Caki2 (cell line): ENCODE data around the gene VRK3. TPM values are rescaled to one million over a fixed set of nuclear protein-coding genes. Genes with fewer than 3 reads are reported as not detected.
A peak's percentile ranks its signal among the peaks of the same experiment; 100 is the strongest.
"Not testable (repeated sequence)": the region's sequence is repeated elsewhere in the genome, so short reads cannot be mapped to it uniquely, and the experiment has no call there.

Experiments used
- DNase-seq: peaks from one replicate; pipeline ENCODE4 v3.0.0-alpha.2; 2015; ENCODE audit warnings: low read depth
- in situ Hi-C: cut with HindIII; loops from 2 replicates; pipeline ENCODE4 v1.10.0; 2016; ENCODE audit warnings: low sequenced_read_pairs, low pct_unique_long_range_greater_than_20kb, mixed read lengths
- total RNA-seq: library from RNA; depleted of rRNA; stranded (reverse); fragments of >200 nt; shearing (Covaris generic); gene quantifications from 2 replicates; pipeline ENCODE4 v1.2.3, GENCODE V29; 2014; ENCODE audit warnings: low replicate concordance

The VRK3 gene
- total RNA-seq, 1 experiment from 2014 or later, result 50.6 TPM

- DNase-seq, result no peak
- in situ Hi-C loops, result no loop called here
Measured at GRCh38 chr19:49950590-49950948, 74.6 kb downstream of the VRK3 start.

DNA sequence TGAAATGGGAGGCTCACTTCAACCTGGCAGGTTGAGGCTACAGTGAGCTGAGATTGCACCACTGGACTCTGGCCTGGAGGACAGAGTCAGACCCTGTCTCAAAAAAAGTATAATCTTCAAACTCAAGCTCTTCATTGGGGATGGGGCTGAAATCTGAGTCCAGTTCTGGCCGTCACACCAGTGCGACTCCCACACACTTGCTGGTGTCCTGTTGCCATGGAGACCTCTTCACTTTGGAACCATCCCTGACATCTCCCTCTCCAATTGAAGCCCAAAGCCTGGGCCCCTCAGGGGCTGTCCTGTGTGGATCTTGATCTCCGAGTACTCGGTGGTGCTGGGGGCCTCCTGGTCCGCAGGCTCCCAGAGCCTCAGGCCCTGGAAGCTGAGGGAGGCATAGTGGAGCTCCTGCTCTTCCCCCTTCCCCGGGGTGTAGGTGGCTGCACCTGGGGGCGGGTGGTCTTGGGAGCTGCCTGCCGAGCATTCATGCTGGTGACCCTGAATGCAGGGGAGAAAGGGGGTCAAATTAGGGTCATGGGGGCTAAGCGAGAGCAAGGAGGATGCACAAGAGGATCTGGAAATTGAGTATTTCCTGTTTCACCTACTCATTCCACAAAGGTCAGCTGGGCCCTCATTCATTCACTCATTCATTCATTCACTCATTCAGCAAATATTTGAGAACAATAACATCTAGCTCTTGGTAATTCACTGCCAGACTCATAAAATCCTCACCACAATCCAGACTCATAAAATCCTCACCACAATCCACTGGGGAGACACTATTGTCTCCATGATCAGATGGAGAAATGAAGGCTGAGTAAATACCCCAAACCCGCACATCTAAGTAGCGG, 75.2 kb downstream of the VRK3 start:
- DNase-seq, result no peak

DNA sequence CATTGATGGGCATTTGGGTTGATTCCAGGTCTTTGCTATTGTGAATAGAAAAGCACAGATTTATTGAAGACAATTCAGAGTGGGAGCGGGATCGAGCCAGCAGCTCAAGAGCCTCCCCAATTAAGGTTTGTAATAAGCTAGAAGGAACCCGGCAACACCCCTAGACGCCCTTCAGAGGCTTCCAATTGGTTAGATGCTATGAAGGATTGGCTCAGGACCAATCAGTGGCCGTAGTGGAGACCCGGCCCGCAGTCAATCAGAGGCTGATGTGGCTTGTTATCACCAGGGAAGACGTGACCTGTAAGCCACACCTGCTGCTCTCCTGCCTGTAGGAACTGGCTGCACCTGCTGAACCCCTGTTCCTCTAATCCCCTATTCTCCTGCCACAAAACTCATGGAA, 78.8 kb downstream of the VRK3 start:
- no peak for DNase-seq
- in situ Hi-C loops, result no loop called here

More for the DNA sequence above, 75.2 kb downstream of the VRK3 start:
- in situ Hi-C loops, result no loop called here

- in situ Hi-C loops, DNase-seq: not testable (repeated sequence)
Measured at GRCh38 chr19:49944567-49944966, 80.6 kb downstream of the VRK3 start.

DNA sequence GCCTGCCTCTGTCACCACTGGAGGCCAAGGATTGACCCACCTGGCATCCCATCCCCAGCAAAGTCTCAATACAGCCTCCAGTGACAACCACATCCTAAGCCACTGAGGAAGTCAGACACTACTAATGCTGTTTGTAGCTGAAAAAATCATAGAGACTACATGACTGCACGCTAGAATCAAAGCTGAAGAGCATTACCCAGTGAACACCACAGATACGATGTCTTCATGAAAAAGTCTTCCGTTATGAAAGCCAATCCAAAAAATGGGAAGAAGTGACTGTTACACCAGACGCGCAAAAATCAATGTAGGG, 84.7 kb downstream of the VRK3 start:
- DNase-seq, result no peak
- in situ Hi-C loops, result no loop called here

DNA sequence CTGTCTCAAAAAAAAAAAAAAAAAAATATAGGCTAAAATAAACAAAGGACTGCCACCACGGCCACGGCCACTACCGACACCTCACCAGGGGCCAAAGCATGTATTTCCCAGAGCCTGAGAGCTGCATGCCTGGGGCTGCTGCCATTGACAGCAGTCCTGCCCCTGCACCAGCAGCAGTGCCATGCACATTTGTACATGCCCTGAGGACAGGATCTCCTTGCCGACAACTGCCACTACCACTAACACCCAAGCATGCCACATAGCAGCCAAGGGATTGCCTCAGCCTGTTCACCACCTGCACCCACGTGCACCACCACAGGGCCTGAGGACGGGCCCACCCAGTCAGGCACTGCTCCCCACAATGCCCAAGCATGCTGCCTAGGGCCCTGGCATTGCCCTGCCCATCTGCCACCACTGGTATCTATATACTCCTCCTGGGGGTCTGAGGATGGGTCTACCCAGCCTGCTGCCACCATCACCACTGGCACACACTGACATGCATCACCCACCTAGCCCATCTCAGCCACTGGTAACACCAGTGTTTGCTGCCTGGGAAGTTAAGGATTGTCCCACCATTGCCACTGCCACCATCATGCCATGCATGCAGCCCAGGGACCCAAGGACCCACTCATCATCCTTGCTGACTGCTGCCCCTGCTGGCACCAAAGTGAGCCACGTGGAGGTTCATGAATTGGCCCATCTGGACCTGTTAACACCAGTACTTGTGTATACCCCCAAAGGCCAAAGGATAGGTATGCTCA, 85.3 kb downstream of the VRK3 start:
- DNase-seq, result no peak
- in situ Hi-C loops, result no loop called here

DNA sequence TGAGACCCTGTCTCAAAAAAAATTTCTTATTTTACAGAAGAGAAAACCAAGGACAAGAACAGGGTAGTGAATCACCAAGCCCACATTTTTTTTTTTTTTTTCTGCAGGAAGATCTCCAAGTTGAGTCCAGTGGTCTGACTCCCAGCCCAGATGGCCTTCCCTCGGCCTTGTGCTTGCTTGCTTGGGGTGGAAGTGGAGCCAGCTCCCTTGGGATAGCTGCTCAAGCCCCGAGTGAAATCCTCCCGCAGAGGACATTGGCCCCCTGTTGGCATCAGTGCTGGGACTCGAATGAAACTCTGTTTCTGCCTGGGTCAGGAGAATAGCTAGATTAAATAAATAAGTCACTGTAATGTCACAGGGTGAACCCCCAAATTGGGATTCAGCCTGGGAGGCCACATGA, 86.5 kb downstream of the VRK3 start:
- in situ Hi-C loops, result no loop called here
- DNase-seq, result no peak

- peak; percentile 66 for DNase-seq
- in situ Hi-C loops, result no loop called here
Measured at GRCh38 chr19:49937750-49938381, 87.3 kb downstream of the VRK3 start.

DNA sequence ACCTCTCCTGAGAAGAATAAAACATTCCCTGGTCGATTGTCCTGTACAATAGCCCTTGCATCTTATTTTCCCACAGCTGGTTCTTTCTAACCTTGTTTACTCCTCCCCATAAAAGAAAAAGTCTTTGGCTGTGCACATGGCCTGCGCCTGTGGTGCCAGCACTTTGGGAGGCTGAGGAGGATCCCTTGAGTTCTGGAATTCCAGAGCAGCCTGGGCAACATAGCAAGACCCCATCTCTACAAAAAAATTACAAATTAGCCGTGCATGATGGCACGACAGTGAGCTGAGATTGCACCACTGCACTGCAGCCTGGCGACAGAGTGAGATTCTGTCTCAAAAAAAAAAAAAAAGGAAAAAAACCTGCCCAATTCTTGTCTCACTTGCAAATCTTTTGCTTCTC, 88.6 kb downstream of the VRK3 start:
- in situ Hi-C loops, result no loop called here
- DNase-seq, result no peak

DNA sequence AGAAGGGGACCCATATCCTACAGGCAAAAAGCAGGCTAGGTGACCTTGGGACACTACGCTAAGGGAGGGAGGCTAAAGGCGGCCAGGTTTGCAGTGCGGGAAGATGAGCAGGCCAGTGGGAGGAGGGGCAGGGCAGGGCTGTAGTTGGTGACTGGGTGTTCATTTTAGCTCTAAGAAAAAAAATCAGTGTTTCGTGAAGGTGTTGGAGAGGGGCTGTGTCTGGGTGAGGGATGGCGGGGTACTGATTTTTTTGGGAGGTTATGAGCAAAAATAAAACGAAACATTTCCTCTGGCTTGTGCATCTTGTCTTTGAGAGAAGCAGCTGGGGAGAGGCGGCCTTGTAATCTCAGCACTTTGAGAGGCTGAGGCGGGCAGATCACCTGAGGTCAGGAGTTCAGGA, 91.5 kb downstream of the VRK3 start:
- in situ Hi-C loops, result no loop called here
- DNase-seq, result no peak

- no peak for DNase-seq
- in situ Hi-C loops, result no loop called here
Measured at GRCh38 chr19:49932731-49933131, 92.4 kb downstream of the VRK3 start.

DNA sequence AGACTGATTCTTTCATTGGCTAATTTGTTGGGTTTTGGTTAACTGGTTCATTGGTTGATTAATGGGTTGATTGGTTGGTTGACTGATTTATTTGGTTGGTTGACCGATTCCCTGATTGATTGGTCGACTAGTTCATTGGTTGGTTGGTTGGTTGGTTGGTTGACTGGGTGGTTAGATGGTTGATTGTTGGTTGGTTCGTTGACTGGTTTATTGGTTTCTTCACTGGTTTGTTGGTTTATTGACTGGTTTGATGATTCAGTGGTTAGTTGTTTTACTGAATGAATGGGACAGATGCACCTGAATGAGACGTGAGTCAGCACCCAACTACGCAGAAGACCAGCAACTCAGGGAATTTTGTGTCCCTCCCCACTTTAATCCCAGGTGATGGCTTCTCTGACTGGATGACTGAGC, 93.1 kb downstream of the VRK3 start:
- peak; percentile 96 for DNase-seq
- in situ Hi-C loops, result no loop called here

GRCh38 chr19:49931293-49932040, 93.7 kb downstream of the VRK3 start:
- in situ Hi-C loops, result no loop called here
- DNase-seq, result no peak

- in situ Hi-C loops, result no loop called here
- DNase-seq, result no peak
Measured at GRCh38 chr19:49930483-49931011, 94.6 kb downstream of the VRK3 start.

DNA sequence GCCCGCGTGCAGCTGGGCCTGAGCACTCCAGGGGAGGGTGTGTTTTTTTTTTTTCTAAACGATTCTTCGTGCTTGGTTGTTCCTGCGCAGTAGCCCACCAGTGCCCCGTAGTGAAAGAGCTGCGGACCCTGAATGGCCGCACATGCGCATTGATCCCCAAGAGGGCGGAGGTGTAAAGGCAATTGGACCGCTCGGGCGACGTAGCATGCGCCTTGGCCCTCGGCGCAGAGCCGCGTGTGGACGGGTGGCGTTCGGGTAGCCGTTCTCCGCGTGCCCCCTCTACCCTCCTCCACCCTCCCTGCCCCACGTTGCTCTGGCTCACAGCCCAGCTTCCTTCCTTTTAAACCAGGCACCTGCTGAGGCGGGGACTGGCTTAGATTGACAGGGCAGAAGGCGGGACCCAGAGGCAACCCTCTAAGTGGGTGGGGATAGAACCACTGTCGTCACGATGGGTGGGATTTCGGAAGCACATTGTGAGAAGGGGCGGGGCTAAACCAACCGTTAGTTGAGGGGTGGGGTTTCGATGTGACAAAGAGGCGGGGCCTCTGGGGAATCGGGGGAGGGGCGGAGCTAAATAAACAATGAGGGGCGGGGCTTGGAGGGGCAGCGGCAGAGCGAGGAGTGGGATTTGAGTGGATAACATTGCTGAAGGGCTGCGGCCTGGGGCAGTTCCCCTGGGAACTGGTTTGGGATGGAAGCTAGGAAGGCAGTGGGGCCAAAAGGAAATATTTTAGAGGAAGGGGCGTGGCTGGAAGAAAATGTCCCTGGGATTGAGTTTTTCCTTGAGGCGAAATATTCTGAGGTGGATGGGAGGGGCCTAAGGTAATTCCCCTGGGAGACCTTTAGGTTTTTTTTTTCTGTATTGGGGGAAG, 95.3 kb downstream of the VRK3 start:
- in situ Hi-C loops, result no loop called here
- peak; percentile 99 for DNase-seq

GRCh38 chr19:49929121-49929610, 96.0 kb downstream of the VRK3 start, which contains the start of the genes ATF5 and NUP62:
TSS of gene ATF5 (plus strand) at chr19:49929205. CDS start at chr19:49930851, 1,646 bp downstream.
TSS of gene NUP62 (minus strand) at chr19:49929504. CDS start at chr19:49909807, 19,697 bp downstream.
- no peak for DNase-seq
- in situ Hi-C loops, result no loop called here

DNA sequence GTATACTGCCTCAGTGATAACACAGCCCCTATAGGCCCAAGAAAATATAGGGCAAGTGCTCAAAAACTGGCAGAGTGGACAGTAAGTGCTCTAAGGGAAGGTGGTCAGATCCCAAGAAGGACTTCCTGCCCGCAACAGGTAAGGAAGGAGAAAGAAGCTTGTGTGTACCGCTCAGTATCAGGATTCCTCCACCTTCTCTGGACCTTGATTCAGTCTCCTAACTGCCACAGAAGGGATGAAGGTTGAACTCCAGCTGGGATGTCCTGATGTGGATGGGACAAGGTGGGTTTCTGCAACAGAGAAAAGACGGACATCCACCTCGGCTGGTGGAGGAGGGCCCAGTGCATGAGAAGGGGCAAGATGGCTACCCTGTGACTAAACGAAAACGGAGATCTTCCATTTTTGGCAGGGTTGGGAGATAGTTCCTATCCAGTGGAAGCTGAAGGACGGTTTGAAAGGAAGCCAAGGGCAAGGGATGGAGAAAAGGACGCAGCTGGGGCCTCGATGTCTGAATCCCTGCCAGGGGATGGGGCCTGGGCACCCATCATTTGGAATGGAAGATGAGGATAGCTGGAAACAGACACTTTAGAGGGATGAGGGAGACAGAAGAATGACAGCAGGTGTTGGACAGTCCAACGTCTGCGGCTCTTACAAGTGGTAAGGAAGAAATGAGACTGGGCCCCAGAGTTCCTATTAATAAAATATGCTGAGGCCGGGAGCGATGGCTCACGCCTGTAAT, 97.5 kb downstream of the VRK3 start:
- DNase-seq, result no peak

More for the DNA sequence above, 97.5 kb downstream of the VRK3 start:
- in situ Hi-C loops, result no loop called here
